Neural crest cell (in vitro differentiated cells): ENCODE measurements around the gene HSD17B12. TPM values are rescaled to one million over a fixed set of nuclear protein-coding genes. Genes with fewer than 3 reads are reported as not detected.

Source experiments
- DNase-seq: peaks from one replicate; pipeline ENCODE4 v3.0.0; 2021; ENCODE audit warnings: low read depth, mixed read lengths, low spot score
- H3K27ac Mint-ChIP-seq: one replicate; pipeline ENCODE4 v1.8.0; 2021; ENCODE audit warnings: mild to moderate bottlenecking, mixed read lengths; ENCODE audit not compliant: unreplicated experiment
- H3K27me3 Mint-ChIP-seq: 2 replicates; pipeline ENCODE4 v1.8.0; 2021; ENCODE audit warnings: low read depth, mild to moderate bottlenecking, mixed read lengths
- H3K36me3 Mint-ChIP-seq: 2 replicates; pipeline ENCODE4 v1.8.0; 2021; ENCODE audit warnings: low read depth, mild to moderate bottlenecking, mixed read lengths
- H3K4me1 Mint-ChIP-seq: 2 replicates; pipeline ENCODE4 v1.8.0; 2021; ENCODE audit warnings: mixed read lengths
- H3K4me3 Mint-ChIP-seq: one replicate; pipeline ENCODE4 v1.8.0; 2021; ENCODE audit warnings: mild to moderate bottlenecking, mixed read lengths
- H3K9me3 Mint-ChIP-seq: 2 replicates; pipeline ENCODE4 v1.8.0; 2021; ENCODE audit warnings: mixed read lengths
- CTCF ChIP-seq: fragments of 200-600 bp; sonication (generic); conservative IDR thresholded peaks from 2 replicates; pipeline ENCODE4 v1.5.0; 2021; ENCODE audit warnings: antibody characterized with exemption, mild to moderate bottlenecking
- total RNA-seq: library from RNA; stranded (reverse); gene quantifications from 2 replicates; pipeline ENCODE4 v1.2.1, GENCODE V29; 2021

The HSD17B12 gene
- total RNA-seq, 1 donor from 2014 or later, result 116 TPM

GRCh38 chr11:43797337-43797736 is 116.8 kb downstream of the HSD17B12 start:
- DNase-seq, result no peak
- H3K9me3 Mint-ChIP-seq, result no peaks in the 10 kb centered on the region
- no peaks in the 10 kb centered on the region for H3K4me1 Mint-ChIP-seq
- TF ChIP-seq CTCF, result no peak
- H3K27ac Mint-ChIP-seq, result no peak overlapping the region
- peaks cover 18% of the 10 kb centered on the region for H3K36me3 Mint-ChIP-seq
- no peaks in the 10 kb centered on the region for H3K27me3 Mint-ChIP-seq
- no peak overlapping the region for H3K4me3 Mint-ChIP-seq

- no peaks in the 10 kb centered on the region for H3K4me1 Mint-ChIP-seq
- no peak for DNase-seq
- peaks cover 18% of the 10 kb centered on the region for H3K36me3 Mint-ChIP-seq
- H3K4me3 Mint-ChIP-seq, result no peak overlapping the region
- H3K9me3 Mint-ChIP-seq, result no peaks in the 10 kb centered on the region
- H3K27ac Mint-ChIP-seq, result no peak overlapping the region
- no peak for TF ChIP-seq CTCF
- no peaks in the 10 kb centered on the region for H3K27me3 Mint-ChIP-seq
These were observed 117.3 kb downstream of the HSD17B12 start for GRCh38 chr11:43797866-43798265.

- H3K36me3 Mint-ChIP-seq, result peaks cover 30% of the 10 kb centered on the region
- no peak overlapping the region for H3K27ac Mint-ChIP-seq
- no peaks in the 10 kb centered on the region for H3K27me3 Mint-ChIP-seq
- peaks cover 4% of the 10 kb centered on the region for H3K9me3 Mint-ChIP-seq
- no peak for DNase-seq
- H3K4me3 Mint-ChIP-seq, result no peak overlapping the region
- no peaks in the 10 kb centered on the region for H3K4me1 Mint-ChIP-seq
- peak; percentile 39 for TF ChIP-seq CTCF
These were observed 122.0 kb downstream of the HSD17B12 start for GRCh38 chr11:43802509-43802908.

- Mint-ChIP-seq H3K27ac (no peak overlapping the region), H3K9me3 (peaks cover 4% of the 10 kb centered on the region), H3K4me3 (no peak overlapping the region), H3K36me3 (peaks cover 30% of the 10 kb centered on the region), H3K27me3 (no peaks in the 10 kb centered on the region), H3K4me1 (no peaks in the 10 kb centered on the region)
- TF ChIP-seq CTCF, result no peak
- DNase-seq, result no peak
These were observed 123.2 kb downstream of the HSD17B12 start for GRCh38 chr11:43803766-43804165.

GRCh38 chr11:43806976-43807375 is 126.4 kb downstream of the HSD17B12 start:
- no peaks in the 10 kb centered on the region for H3K27me3 Mint-ChIP-seq
- no peak overlapping the region for H3K27ac Mint-ChIP-seq
- H3K4me3 Mint-ChIP-seq, result no peak overlapping the region
- H3K36me3 Mint-ChIP-seq, result peaks cover 22% of the 10 kb centered on the region
- H3K9me3 Mint-ChIP-seq, result peaks cover 4% of the 10 kb centered on the region
- TF ChIP-seq CTCF, result no peak
- no peak for DNase-seq
- no peaks in the 10 kb centered on the region for H3K4me1 Mint-ChIP-seq
